T-helper 9 cell (primary cell): ENCODE measurements around the gene GLP1R.
A peak's percentile ranks its signal among the peaks of the same experiment; 100 is the strongest.
"Not testable (repeated sequence)": the region's sequence is repeated elsewhere in the genome, so short reads cannot be mapped to it uniquely, and the experiment has no call there.

Experiments
- DNase-seq: peaks from one replicate; pipeline ENCODE4 v3.0.0-alpha.2; 2020

Gene GLP1R

DNA sequence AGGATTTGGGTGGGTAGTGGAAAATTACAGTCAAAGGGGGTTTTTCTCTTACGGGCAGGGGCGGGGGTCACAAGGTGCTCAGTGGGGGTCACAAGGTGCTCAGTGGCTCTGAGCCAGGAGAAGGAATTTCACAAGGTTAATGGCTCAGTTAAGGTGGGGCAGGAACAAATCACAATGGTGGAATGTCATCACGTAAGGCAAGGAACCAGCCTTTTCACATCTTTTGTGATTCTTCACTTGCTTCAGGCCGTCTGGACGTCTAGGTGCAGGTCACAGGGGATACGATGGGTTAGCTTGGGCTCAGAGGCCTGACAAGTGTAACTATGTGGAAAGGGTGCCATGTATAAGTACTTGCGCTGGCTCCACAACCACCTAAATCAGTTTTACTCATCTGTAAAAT, 87.6 kb downstream of the GLP1R start:
- not testable (repeated sequence) for DNase-seq

DNA sequence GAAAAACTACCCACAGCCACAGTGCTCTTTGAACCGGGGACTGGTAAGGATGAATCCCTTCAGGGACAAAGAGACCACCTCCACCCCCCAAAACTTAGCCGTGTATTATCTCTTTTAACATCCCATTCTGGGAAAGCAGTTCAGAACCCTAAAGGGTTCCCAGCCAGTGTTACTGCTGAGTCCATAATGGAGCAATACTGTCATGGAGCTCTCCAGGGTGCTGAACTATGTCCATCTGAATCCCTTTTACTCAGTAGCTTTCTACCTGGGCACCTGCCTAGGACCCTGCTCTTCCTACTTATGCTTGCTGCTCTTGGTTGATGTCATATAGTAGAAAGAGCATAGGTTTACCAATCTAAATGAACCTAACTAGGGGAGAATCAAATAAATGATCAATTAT, 88.7 kb downstream of the GLP1R start:
- DNase-seq = peak; percentile 13
